ENCODE measurements around the gene BSPRY. TPM values are rescaled to one million over a fixed set of nuclear protein-coding genes. Genes with fewer than 3 reads are reported as not detected.

Gene BSPRY
- total RNA-seq, 1 experiment from 2014 or later, result 0.13 TPM

GRCh38 chr9:113345190-113345589, 4.2 kb upstream of the BSPRY start:
- intact Hi-C loops (cut with micrococcal nuclease; ENCODE audit: unreplicated experiment), result no loop called here
- POLR2A ChIA-PET, result no interaction called here

GRCh38 chr9:113345671-113346070, 3.7 kb upstream of the BSPRY start:
- ChIA-PET CTCF (interaction anchor here (0.5 kb wide), 1 partner anchor 65 kb away, joined by 8 read pairs; the partner anchor contains the start of genes C9orf43 and POLE3), POLR2A (no interaction called here)
- H3K4me1 ChIP-seq (ENCODE audit: control insufficient read depth, insufficient read depth, low read length), result 0 out of 2 replicates have a peak, but pooled peaks cover 3% of the 10 kb centered on the region
- no peak overlapping the region for H3K4me3 ChIP-seq (ENCODE audit: low read depth in 2 of 2, low read length in 2 of 2)
- H3K27ac ChIP-seq (ENCODE audit: low read length), result no peak overlapping the region
- in situ Hi-C loops (cut with HindIII; ENCODE audit: low pct_unique_long_range_greater_than_20kb, low sequenced_read_pairs), result no loop called here
- intact Hi-C loops (cut with micrococcal nuclease; ENCODE audit: unreplicated experiment), result no loop called here
- BruUV-seq (replicated peaks), result no TSS peak
- H3K36me3 ChIP-seq (ENCODE audit: control insufficient read depth, insufficient read depth, low read length), result no peaks in the 10 kb centered on the region
- ATAC-seq, result no peak
- H3K9me3 ChIP-seq (ENCODE audit: control insufficient read depth, insufficient read depth, low read depth, low read length), result no peaks in the 10 kb centered on the region
- TF ChIP-seq POLR2AphosphoS5 (IDR thresholded peaks at IDR 0.05; ENCODE audit: low read depth, low read length), result no peak
- no peak for TF ChIP-seq CTCF (IDR thresholded peaks at IDR 0.05)
- no peak for TF ChIP-seq REST (IDR thresholded peaks at IDR 0.05; ENCODE audit: insufficient read depth in 1 of 2, low read depth in 2 of 2, low read length in 1 of 2)
- TF ChIP-seq SIN3A (IDR thresholded peaks at IDR 0.05; ENCODE audit: borderline replicate concordance, insufficient read depth, low read depth, low read length), result no peak
- TF ChIP-seq TCF7L2 (IDR thresholded peaks at IDR 0.05; ENCODE audit: low read depth, low read length), result no peak
- peaks cover 10% of the 10 kb centered on the region for H3K27me3 ChIP-seq (ENCODE audit: control insufficient read depth, insufficient read depth, low read length)
- no peak for DNase-seq (ENCODE audit: low read depth, low spot score)

More at GRCh38 chr9:113345190-113345589, 4.2 kb upstream of the BSPRY start:
- Histone ChIP-seq H3K36me3 (ENCODE audit: control insufficient read depth, insufficient read depth, low read length) (no peaks in the 10 kb centered on the region), H3K9me3 (ENCODE audit: control insufficient read depth, insufficient read depth, low read depth, low read length) (no peaks in the 10 kb centered on the region), H3K27ac (ENCODE audit: low read length) (no peak overlapping the region), H3K27me3 (ENCODE audit: control insufficient read depth, insufficient read depth, low read length) (peaks cover 6% of the 10 kb centered on the region), H3K4me3 (ENCODE audit: low read depth in 2 of 2, low read length in 2 of 2) (no peak overlapping the region), H3K4me1 (ENCODE audit: control insufficient read depth, insufficient read depth, low read length) (0 out of 2 replicates have a peak, but pooled peaks cover 3% of the 10 kb centered on the region)
- DNase-seq (ENCODE audit: low read depth, low spot score), result no peak
- in situ Hi-C loops (cut with HindIII; ENCODE audit: low pct_unique_long_range_greater_than_20kb, low sequenced_read_pairs), result no loop called here
- TF ChIP-seq SIN3A (IDR thresholded peaks at IDR 0.05; ENCODE audit: borderline replicate concordance, insufficient read depth, low read depth, low read length) (no peak), REST (IDR thresholded peaks at IDR 0.05; ENCODE audit: insufficient read depth in 1 of 2, low read depth in 2 of 2, low read length in 1 of 2) (no peak), CTCF (IDR thresholded peaks at IDR 0.05) (no peak), TCF7L2 (IDR thresholded peaks at IDR 0.05; ENCODE audit: low read depth, low read length) (no peak), POLR2AphosphoS5 (IDR thresholded peaks at IDR 0.05; ENCODE audit: low read depth, low read length) (no peak)
- CTCF ChIA-PET, result no interaction called here
- no peak for ATAC-seq
- BruUV-seq (replicated peaks), result no TSS peak
